DND-41 (cell line): ENCODE data around the gene NOX5.

Experiments used
- ATAC-seq: fragments of 200-7000 bp; cut with Tn5 transposase; 3 replicates; pipeline ENCODE4 v1.9.1; 2021; ENCODE audit warnings: low read depth; ENCODE audit not compliant: insufficient read depth
- DNase-seq: peaks from one replicate; pipeline ENCODE4 v3.0.0-alpha.2; 2020
- H2AFZ ChIP-seq: 2 replicates; pipeline ENCODE4 v1.6.0; 2012; ENCODE audit warnings: low read depth, low read length
- H3K27ac ChIP-seq: 2 replicates; pipeline ENCODE4 v1.5.1; 2012; ENCODE audit warnings: low read length, inconsistent platforms
- H3K27me3 ChIP-seq: fragments of 200-600 bp; sonication (generic); 2 replicates; pipeline ENCODE4 v1.6.0; 2012; ENCODE audit warnings: low read length, mild to moderate bottlenecking, inconsistent platforms; ENCODE audit not compliant: insufficient read depth, poor library complexity
- H3K36me3 ChIP-seq: 2 replicates; pipeline ENCODE4 v1.5.1; 2012; ENCODE audit warnings: low read length, inconsistent platforms; ENCODE audit not compliant: insufficient read depth
- H3K4me1 ChIP-seq: 2 replicates; pipeline ENCODE4 v1.5.1; 2012; ENCODE audit warnings: mild to moderate bottlenecking, low read length; ENCODE audit not compliant: insufficient read depth
- H3K4me2 ChIP-seq: 2 replicates; pipeline ENCODE4 v1.6.0; 2012; ENCODE audit warnings: mild to moderate bottlenecking, moderate library complexity, low read length, inconsistent platforms; ENCODE audit not compliant: insufficient read depth
- H3K4me3 ChIP-seq, 2 experiments: fragments of 200-600 bp in 1 of 2; shearing (Covaris generic) in 1 of 2; 2 replicates each; pipeline ENCODE4 v1.5.1; 2012 to 2016; ENCODE audit warnings: inconsistent platforms in 2 of 2, low read length in 2 of 2, mild to moderate bottlenecking in 2 of 2, low read depth in 1 of 2, moderate library complexity in 1 of 2
- H3K79me2 ChIP-seq: 2 replicates; pipeline ENCODE4 v1.6.0; 2012; ENCODE audit warnings: low read length, inconsistent platforms; ENCODE audit not compliant: insufficient read depth
- H3K9ac ChIP-seq: 2 replicates; pipeline ENCODE4 v1.6.0; 2012; ENCODE audit warnings: low read depth, mild to moderate bottlenecking, inconsistent platforms, low read length, moderate library complexity
- H3K9me3 ChIP-seq: 2 replicates; pipeline ENCODE4 v1.5.1; 2012; ENCODE audit warnings: low read length, moderate library complexity, mild to moderate bottlenecking, inconsistent platforms; ENCODE audit not compliant: insufficient read depth, severe bottlenecking
- H4K20me1 ChIP-seq: 2 replicates; pipeline ENCODE4 v1.6.0; 2012; ENCODE audit warnings: low read length; ENCODE audit not compliant: insufficient read depth
- CTCF ChIP-seq: IDR thresholded peaks from 2 replicates; pipeline ENCODE4 v1.5.1; 2012; ENCODE audit warnings: borderline replicate concordance, low read length, moderate library complexity, mild to moderate bottlenecking; ENCODE audit not compliant: poor library complexity, severe bottlenecking; ENCODE audit errors: extremely low read depth
- EZH2 ChIP-seq: IDR thresholded peaks from 3 replicates; pipeline ENCODE4 v1.6.1; 2012; ENCODE audit warnings: borderline replicate concordance, low read depth, mild to moderate bottlenecking, moderate library complexity, low read length, inconsistent platforms; ENCODE audit not compliant: severe bottlenecking

Gene NOX5

GRCh38 chr15:69014454-69014853 is at the start of gene NOX5:
Gene NOX5, plus strand, starts transcription at chr15:69014695. Its CDS starts 41 bp downstream, at chr15:69014736.
- no peaks in the 10 kb centered on the region for H3K4me1 ChIP-seq
- no peak within 1 kb of the TSS for H3K27ac ChIP-seq
- H3K9me3 ChIP-seq, result no peaks in the 10 kb centered on the region
- H3K79me2 ChIP-seq, result no peaks in the 10 kb centered on the region
- H2AFZ ChIP-seq, result no peak within 1 kb of the TSS
- no peaks in the 10 kb centered on the region for H3K36me3 ChIP-seq
- H4K20me1 ChIP-seq, result no peaks in the 10 kb centered on the region
- no peak within 1 kb of the TSS for H3K9ac ChIP-seq
- H3K27me3 ChIP-seq, result no peaks in the 10 kb centered on the region
- no peak within 1 kb of the TSS for H3K4me2 ChIP-seq
- H3K4me3 ChIP-seq, result no peak within 1 kb of the TSS
- ATAC-seq (no peak), DNase-seq (no peak)
- no peak for TF ChIP-seq EZH2
- TF ChIP-seq CTCF, result no peak

- Histone ChIP-seq H3K4me2 (no peak overlapping the region), H2AFZ (no peak overlapping the region), H3K27me3 (no peaks in the 10 kb centered on the region), H3K9ac (no peak overlapping the region), H4K20me1 (no peaks in the 10 kb centered on the region), H3K4me3 (no peak overlapping the region), H3K36me3 (no peaks in the 10 kb centered on the region), H3K4me1 (no peaks in the 10 kb centered on the region), H3K9me3 (peaks cover 2% of the 10 kb centered on the region), H3K79me2 (no peaks in the 10 kb centered on the region), H3K27ac (no peak overlapping the region)
- DNase-seq (no peak), ATAC-seq (no peak)
- TF ChIP-seq CTCF, result no peak
- TF ChIP-seq EZH2, result no peak
These were observed 47.5 kb upstream of the NOX5 start for GRCh38 chr15:68966996-68967395.

GRCh38 chr15:68967948-68968347 is 46.5 kb upstream of the NOX5 start:
- Histone ChIP-seq H3K9me3 (peaks cover 2% of the 10 kb centered on the region), H2AFZ (no peak overlapping the region), H3K79me2 (no peaks in the 10 kb centered on the region), H3K4me1 (no peaks in the 10 kb centered on the region), H3K9ac (no peak overlapping the region), H3K4me2 (no peak overlapping the region), H3K27ac (no peak overlapping the region), H3K4me3 (no peak overlapping the region), H4K20me1 (no peaks in the 10 kb centered on the region), H3K27me3 (no peaks in the 10 kb centered on the region), H3K36me3 (no peaks in the 10 kb centered on the region)
- TF ChIP-seq EZH2, result no peak
- no peak for TF ChIP-seq CTCF
- ATAC-seq (no peak), DNase-seq (no peak)

- H3K4me2 ChIP-seq, result no peak overlapping the region
- H4K20me1 ChIP-seq, result no peaks in the 10 kb centered on the region
- H3K27ac ChIP-seq, result no peak overlapping the region
- peaks cover 2% of the 10 kb centered on the region for H3K9me3 ChIP-seq
- H3K9ac ChIP-seq, result no peak overlapping the region
- ATAC-seq, result no peak
- no peaks in the 10 kb centered on the region for H3K79me2 ChIP-seq
- TF ChIP-seq EZH2 (no peak), CTCF (no peak)
- H2AFZ ChIP-seq, result no peak overlapping the region
- no peak for DNase-seq
- no peaks in the 10 kb centered on the region for H3K4me1 ChIP-seq
- H3K4me3 ChIP-seq, result no peak overlapping the region
- no peaks in the 10 kb centered on the region for H3K27me3 ChIP-seq
- no peaks in the 10 kb centered on the region for H3K36me3 ChIP-seq
These were observed 45.2 kb upstream of the NOX5 start for GRCh38 chr15:68969298-68969697.
